IPS-NIHi7 (cell line): ENCODE measurements around the gene ZNF771.

ENCODE experiments used
- DNase-seq: peaks from one replicate; pipeline ENCODE4 v3.0.0; 2012; ENCODE audit warnings: mixed read lengths; ENCODE audit errors: extremely low spot score

Gene ZNF771

DNA sequence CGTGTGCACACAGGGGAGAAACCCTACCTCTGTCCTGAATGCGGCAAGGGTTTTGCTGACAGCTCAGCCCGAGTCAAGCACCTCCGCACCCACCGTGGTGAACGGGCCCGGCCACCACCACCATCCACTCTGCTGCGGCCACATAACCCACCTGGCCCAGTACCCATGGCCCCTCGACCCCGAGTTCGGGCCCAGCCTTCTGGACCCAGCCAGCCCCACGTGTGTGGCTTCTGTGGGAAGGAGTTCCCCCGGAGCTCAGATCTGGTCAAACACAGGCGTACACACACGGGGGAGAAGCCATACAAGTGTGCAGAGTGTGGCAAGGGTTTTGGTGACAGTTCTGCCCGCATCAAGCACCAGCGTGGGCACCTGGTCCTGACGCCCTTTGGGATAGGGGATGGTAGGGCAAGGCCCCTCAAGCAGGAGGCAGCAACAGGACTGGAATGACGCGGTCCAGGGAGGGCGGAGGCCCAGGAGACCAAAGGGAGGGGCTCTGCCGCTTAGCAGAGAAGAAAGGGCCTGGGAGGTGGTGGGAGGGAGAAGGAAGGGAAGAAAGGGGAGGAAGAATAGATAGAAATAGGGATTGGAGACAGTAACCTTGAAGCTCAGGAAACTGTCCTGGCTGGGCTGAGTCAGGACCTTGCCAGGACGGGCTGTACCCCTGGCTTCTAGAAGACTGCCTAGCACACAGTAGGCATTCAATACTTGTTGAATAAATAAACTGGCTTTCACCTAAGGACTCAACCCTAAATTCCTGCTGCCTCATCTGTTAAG, 8.6 kb upstream of the ZNF771 start:
- no peak for DNase-seq

DNA sequence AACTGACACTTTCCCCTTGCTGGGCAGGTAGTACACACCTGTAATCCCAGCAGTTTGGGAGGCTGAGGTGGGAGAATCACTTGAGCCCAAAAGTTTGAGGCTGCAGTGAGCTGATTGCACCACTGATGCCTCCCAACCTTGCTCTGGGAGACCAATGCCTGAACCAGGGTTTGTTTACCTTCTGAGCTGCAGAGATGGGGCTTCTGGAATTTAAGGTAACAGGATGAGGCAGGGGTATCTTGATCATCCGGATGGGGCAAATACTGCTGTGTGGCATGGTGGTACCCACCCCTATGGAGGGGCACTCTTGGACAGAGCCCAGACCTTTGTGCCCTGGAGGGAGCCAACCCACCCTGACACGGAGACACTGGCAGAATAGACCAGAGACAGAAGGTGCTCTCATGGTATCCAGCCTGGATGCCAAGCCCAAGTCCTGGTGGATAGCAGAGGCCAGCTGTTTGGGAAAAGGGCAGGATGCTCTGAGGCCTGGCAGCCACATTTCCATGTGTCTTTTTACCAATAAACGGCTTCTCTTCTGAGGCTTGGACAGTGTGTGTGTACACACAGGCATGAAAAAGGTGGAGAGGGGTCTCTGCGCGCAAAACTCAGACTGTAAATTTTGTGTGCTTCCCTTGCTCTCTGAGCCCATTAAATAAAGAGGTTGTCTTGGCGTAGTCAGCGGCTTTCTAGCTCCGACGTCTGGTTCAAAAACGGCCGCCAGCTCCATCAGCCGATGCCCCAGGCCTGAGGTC, 7.8 kb upstream of the ZNF771 start:
- DNase-seq: no peak

DNA sequence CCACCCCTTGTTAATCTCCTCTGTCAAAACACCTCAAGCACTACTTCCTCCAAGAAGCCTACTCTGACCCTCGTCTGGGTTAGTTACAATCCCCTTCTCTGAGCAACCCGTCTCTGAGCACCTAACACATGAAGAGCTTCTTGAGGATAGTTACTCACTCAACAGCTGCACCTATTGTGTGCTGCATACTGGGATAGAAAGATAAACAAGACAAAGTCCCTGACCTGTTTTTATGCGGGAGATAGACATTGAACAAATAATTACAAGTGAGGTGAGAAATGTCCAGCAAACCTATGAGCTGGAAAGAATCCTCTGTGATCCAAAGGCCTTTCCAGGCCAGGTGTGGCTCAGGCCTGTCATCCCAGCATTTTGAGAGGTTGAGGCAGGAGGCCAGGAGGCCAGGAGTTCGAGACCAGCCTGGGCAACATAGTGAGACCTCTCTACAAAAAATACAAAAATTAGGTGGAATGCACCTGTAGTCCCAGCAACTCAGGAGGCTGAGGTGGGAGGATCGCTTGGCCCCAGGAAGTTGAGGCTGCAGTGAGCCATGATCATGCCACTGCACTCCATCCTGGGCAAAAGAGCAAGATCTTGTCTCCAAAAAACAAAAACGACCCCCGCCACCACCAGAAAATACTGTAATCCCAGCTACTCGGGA, 5.5 kb upstream of the ZNF771 start:
- no peak for DNase-seq

DNA sequence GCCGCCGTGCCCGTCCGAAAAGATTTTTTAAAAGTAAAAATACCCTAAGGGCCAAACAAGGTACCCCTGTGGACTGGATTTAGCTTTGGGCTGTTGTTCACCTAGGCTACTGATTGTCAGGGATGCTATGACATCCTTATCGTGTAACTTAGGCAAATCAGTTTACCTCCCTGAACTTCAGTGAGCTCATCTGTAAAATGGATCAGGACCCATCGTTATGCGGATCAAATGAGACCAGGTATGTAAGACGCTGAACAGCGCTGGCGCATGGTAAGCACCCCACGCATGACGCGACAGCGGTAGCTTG, 658 bp upstream of the ZNF771 start:
- no peak for DNase-seq

DNA sequence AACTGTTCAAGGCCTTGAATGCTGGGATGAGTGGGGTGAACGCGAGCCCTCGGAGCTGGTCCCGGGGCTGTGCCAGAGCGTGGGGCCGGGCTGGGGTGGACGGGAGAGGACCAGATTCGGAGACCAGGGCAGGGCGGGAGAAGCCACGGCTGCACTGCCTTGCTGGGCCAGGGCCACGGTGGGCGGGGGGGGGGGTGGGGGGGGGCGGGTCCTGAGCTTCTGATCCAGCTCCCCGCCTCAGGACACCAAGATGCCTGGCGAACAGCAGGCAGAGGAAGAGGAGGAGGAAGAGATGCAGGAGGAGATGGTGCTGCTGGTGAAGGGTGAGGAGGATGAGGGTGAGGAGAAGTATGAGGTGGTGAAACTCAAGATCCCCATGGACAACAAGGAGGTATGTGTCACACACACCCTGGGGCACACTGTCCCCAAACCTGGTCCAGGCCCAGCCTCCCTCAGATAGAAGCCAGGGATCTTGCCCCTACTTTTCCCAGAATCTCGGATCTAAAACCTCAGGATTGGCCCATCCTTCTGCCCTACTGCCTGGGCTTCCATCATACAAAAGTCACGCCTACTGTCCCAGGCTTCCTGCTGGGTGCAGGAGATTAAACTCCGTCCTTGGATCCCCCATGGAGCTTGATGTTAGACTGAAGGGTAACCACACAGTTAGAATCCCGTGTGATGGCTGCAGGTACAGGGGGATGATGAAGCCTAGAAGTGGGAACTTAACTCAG, 563 bp downstream of the ZNF771 start:
- DNase-seq: peak; percentile 29

DNA sequence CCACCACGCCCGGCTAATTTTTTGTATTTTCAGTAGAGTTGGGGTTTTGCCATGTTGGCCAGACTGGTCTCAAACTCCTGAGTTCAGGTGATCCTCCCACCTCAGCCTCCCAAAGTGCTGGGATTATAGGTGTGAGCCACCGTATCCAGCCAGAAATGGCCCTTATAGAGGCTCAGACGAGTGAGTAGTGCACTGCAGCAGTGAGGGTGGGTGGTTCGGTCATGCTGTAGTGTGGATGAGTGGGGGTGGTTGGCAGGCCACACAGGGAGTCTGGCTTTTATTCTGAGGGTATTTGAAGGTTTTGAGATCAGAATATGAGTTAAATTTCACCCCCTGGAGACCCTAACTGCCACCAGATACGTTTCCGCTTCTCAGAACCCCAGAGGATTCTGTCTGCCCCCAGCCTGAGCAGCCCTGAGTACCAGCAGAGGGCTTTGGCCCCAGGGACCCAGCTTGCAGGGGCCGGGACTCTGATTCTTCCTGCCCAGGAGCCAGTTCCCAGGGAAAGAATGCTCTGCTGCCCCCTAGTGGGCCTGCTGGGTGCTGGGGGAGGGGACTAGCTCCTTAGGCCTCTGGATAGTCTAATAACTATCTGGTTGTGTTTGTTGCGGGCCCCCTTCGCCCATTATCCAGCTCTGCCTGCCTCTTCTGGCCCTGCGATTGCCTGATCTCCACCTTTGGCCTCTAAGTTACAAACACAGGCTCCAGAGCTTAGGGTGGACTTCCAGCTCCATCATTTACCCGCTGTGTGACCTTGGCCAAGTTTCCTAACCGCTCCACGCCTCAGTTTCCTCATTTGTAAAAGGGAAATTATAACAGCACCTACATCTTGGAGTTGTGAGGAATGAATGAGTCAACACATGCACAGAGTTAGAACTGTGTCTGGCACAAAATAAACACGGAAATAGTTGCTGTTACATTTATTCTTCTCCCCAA, 2.0 kb downstream of the ZNF771 start:
- peak; percentile 83 for DNase-seq

DNA sequence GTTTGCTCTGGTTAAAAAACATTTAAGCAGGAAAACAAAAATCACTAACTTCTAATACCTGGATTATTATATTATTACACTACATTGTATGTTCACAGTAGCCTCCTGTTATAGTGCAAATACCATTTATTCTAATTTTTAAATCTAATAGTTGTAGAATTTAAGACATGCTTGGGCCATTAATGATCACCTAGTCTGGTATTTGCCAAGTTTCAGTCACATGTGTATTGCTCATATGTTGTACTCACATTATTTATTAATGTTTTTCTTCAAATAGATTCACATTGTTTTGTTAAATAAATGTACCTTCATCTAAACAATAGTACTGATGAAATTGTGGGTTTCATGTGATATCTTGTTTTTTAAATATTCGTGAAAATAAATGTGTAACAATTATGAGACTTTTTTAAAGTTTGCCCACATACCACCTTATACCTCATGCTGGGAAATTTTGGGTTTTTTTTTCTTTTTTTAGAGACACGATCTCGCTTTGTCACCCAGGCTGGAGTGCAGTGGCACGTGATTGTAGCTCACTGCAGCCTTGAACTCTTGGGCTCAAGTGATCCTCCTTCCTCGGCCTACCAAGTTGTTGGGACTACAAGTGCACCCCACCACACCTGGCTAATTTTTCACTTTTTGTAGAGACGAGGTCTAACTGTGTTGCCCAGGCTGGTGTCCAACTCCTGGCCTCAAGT, 5.9 kb downstream of the ZNF771 start:
- no peak for DNase-seq

DNA sequence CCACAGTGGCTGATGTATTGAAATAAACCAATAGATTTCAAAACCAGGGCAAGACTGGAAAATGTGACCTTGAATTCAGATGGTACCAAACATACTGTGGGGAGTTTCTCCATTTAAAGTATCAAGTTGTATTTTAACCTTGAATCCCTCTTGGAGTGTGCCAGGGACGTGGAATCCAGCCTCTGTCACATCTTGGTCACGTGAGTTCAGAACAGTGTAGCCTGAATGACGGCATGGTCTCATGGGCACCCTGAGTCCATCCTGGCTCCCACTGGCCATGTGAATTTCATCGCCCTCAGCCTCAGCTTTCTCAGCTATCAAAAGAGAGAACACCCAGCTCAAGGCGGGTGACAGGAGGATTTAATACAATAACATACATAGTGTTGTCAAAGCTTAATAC, 6.8 kb downstream of the ZNF771 start:
- no peak for DNase-seq

DNA sequence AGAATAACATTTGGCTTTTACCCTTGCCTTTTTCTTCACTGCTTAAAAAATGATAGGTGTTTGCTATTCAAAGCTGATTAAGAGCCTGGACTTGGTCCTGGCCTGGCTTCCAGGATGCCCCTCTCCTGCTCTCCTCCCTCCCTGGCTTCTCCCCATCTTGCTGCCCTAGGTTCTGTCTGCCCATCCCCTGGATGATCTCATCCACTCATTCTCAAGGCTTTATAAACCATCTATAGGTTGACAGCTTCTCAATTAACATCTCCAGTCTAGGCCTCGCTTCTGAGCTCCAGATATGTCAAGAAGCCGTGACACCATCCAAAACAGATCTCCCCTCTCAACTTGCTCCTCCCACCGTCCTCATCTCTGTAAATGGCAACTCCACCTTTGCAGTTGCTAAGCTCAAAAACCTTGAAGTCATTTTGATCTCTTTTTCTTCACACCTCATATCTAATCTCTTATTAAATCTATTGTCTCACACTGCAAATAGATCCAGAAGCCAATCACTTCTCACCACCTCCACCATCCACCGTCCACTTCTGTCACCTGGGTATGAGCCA, 8.7 kb downstream of the ZNF771 start:
- no peak for DNase-seq

DNA sequence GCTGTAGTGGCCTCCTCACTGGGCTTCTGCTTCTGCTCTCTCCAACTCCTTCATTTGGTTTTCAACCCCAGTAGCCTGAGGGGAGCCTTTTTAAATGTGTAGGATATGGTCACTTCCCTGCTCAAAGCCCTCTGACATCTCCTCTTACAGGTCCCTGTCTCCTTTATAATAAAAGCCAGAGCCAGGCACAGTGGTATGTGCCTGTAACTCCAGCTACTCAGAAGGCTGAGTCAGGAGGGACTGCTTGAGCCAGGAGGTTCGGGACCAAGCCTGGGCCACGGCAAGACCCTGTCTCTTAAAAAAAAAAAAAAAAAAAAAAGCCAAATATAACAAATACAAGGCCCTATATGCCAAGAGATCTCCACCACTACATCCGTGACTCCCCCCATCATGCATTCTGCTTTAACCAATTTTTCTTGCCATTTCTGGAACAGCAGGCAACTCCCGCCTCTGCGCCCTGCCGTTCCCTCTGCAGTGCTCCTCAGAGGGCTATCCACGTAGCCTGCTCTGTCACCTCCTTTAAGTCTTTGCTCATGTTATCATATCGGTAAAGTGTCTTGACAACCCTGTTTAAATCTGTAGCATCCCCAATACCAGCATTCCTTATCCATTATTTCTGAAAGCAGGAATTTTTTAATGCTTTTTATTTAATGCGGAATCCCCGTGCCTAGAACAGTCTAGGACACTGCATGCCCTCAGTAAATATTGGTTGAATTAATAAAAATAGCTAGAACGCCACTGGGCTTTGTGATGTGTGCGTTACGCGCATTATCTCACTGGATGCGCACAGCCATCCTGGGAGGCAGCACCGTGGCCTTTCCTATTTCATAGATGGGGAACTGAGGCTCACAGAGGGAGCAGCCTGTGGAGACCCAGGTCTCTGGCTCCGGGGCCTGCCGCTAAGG, 9.5 kb downstream of the ZNF771 start:
- peak; percentile 12 for DNase-seq

DNA sequence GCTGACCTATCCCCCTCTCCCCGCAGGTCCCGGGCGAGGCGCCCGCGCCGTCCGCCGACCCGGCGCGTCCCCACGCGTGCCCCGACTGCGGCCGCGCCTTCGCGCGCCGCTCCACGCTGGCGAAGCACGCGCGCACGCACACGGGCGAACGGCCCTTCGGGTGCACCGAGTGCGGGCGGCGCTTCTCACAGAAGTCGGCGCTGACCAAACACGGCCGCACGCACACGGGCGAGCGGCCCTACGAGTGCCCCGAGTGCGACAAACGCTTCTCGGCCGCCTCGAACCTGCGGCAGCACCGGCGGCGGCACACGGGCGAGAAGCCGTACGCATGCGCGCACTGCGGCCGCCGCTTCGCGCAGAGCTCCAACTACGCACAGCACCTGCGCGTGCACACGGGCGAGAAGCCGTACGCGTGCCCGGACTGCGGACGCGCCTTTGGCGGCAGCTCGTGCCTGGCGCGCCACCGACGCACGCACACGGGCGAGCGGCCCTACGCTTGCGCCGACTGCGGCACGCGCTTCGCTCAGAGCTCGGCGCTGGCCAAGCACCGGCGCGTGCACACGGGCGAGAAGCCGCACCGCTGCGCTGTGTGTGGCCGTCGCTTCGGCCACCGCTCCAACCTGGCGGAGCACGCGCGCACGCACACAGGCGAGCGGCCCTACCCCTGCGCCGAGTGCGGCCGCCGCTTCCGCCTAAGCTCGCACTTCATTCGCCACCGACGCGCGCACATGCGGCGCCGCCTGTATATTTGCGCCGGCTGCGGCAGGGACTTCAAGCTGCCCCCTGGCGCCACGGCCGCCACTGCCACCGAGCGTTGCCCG, 10.3 kb downstream of the ZNF771 start:
- DNase-seq: peak; percentile 84

DNA sequence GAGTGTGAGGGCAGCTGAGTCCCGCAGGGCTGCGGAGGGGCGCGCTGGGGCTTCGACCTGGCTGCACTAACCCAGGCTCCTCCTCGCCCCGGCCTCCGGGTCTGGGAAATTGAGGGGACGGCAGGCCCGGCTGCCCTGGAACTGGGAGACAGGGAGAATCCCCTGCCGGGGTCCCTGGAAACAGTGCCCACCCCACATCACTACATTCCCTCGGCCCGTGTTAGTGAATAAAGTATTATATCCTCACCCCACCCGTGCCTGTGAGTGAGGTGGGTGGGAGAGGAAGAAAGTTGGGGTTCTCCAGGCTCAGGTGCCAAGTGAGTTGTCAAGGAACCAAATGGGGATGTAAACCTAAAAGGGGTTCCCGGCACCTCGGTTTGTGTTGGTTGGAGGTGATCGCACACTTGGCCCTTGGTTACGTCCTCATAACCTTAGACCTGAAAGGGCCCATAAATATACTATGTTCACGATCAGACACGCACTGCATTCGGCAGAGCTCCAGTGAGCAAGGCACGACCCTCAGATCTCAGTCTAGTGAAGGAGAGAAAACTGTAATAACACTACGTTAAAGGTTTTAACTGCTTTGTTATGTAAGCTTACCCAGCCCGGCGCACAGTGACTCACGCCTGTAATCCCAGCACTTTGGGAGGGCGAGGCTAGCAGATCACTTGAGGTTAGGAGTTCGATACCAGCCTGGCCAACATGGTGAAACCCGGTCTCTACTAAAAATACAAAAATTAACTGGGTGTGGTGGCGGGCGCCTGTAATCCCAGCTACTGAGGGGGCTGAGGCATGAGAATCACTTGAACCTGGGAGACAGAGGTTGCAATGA, 11.2 kb downstream of the ZNF771 start:
- no peak for DNase-seq

DNA sequence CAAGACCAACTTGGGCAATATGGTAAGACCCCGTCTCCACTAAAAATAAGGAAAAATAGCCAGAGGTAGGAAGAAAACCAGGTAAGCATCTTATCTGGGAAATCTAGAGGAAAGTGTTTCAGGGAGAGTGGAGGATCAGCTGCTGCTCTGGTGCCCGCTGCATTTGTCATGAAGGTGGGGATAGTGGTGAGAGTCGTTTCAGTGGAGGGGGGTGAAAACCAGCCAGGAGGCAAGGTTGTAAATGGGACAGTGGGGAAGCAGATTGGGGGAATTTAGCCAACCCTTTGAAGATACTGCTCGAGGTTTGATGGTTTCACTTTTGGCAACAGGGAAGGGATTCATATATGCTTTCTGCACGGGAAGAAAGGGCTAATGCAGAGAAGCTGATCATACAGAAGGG, 13.6 kb downstream of the ZNF771 start:
- DNase-seq: no peak

DNA sequence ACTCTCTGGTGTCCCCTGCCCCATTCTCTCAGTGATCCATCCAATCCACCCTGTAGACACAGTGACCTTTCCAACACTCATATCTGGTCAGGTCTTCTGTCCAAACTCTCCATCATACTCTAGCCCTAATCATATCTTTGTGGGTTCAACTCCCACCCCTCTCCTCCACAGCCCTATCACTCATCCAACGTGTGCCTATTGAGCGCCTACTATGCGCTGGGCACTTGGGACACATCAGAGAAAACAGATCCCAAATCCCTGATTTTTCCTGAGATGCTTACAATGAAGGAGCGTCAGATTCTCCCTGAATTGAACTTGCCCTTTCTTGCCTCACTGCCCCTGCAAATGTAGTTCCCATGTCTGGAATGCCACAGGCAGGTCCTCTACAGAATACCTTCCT, 20.6 kb downstream of the ZNF771 start:
- no peak for DNase-seq

DNA sequence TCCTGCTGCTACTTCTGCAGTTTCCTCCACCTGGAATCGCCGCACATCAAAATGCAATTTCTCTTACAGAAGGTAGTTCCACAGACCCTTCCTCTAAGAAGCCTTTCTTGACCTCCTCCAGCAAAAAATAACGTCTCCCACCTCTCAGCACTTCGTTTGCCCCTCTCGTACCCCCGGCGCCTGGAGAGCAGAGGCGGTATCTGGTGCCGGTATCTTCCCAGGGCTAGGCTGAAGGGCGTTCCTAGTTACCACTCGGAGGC, 21.9 kb downstream of the ZNF771 start:
- peak; percentile 48 for DNase-seq

DNA sequence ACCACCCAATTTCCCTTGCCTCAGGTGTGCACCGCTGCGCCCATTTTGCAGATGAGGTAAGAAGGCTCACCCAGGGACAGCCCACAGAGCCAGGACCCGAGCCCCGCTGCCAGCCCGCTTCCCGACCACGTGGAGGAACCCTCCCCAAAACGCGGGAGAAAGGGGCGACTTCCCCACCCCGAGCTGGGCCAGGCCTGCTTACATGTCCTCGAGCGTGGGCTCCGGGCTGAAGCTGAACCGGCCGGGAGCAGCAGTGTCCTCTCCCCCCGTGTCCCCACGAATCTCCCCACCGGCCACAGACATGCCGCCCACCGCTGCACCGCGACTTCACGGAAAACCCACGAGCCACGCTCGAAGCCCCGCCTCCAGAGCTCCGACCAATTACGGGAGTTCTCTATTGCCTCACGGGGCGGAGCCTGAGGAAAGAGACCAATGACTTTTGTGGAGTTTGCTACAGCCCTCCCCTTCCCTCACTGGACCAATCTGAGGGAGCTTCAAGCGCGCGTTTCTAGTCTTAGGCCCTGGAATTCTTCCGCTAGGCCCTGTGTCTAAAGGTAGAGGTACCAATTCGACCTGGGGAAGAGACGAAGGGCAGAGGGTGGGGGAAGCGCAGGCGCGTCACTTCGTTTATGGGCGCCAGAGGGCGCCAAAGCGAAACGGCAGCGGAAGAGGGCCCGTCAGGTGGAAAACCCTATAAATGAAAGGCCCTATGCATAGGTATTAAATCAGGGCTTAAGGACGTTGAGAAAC, 22.4 kb downstream of the ZNF771 start, which contains the start of gene DCTPP1:
Gene DCTPP1, minus strand, starts transcription at position 353 of the 750 bp plus-strand sequence. Its CDS starts 50 bp downstream, at position 303.
- peak; percentile 96 for DNase-seq
